ENCODE results near the gene ZP1.
"Not testable (repeated sequence)": the region's sequence is repeated elsewhere in the genome, so short reads cannot be mapped to it uniquely, and the experiment has no call there.

The ZP1 gene

DNA sequence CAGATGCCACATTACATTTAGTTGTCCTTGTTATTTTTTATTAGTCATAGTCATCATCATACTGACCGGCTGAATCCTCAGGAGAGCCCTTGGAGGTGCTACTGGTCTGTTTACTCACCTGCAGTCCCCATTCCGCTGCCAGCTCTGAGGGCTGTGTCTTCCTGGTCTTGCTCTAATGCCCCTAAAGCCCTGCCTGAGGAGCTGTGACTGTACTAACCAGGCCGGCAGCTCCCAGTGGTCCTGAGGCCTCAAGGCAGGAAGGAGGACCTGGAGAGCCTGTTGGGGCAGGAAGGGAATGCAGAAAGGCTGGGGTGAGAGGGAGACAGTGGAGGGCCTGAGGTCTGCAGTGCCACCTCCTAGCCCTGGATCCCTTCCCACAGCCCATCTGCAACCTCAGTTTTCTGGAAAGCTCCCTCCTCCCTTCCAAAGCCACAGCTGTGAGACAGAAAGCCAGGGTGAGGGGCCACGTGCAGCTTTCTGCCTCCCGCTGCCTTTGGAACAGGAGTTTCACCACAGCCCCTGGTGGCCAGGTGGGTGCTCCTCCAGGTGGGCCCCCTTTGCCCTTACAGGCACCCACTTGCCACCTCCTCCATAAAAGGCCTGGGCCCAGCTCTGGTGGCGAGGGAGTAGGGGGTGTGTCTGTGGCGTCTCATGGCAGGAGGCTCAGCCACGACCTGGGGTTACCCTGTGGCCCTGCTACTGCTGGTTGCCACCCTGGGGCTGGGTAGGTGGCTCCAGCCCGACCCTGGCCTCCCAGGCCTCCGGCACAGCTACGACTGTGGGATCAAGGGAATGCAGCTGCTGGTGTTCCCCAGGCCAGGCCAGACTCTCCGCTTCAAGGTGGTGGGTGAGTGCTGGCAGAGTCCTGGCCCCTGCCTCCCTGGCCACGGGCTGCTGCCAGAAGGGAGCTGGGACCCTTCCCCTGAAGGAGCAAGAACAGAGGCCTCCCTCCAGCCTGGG is at the start of gene ZP1:
ZP1 (plus strand) TSS at position 632 of the 960 bp plus-strand sequence; CDS start at position 652, 20 bp downstream.
- no peak for FAIRE-seq
- TF ChIP-seq, protein P1, sequence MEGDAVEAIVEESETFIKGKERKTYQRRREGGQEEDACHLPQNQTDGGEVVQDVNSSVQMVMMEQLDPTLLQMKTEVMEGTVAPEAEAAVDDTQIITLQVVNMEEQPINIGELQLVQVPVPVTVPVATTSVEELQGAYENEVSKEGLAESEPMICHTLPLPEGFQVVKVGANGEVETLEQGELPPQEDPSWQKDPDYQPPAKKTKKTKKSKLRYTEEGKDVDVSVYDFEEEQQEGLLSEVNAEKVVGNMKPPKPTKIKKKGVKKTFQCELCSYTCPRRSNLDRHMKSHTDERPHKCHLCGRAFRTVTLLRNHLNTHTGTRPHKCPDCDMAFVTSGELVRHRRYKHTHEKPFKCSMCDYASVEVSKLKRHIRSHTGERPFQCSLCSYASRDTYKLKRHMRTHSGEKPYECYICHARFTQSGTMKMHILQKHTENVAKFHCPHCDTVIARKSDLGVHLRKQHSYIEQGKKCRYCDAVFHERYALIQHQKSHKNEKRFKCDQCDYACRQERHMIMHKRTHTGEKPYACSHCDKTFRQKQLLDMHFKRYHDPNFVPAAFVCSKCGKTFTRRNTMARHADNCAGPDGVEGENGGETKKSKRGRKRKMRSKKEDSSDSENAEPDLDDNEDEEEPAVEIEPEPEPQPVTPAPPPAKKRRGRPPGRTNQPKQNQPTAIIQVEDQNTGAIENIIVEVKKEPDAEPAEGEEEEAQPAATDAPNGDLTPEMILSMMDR (IDR thresholded peaks at IDR 0.05; ENCODE audit: insufficient read depth, missing control alignments), result no peak
- DNase-seq (ENCODE audit: insufficient read length, low spot score), result no peak

DNA sequence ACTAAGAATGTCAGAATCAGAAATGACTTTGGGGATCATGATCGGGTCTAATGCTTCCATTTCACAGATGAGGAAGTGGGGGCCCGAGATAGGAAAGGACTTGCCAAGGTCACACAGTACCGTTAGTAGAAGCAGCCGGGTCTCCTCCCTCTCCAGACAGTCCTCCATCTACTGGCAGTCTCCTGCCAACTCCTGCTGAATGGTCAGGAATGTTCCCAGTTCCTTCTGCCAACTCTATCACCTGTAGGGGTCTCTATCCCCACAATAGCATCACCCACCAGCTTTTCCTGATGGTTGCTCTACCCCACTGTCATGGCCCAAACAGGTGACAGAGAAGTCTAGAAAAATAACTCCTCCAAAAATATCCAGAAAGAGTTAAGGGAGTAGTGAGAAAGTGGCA is 49.3 kb upstream of the ZP1 start:
- DNase-seq (ENCODE audit: insufficient read length, low spot score), result no peak
- TF ChIP-seq, protein P1 (IDR thresholded peaks at IDR 0.05; ENCODE audit: insufficient read depth, missing control alignments), result no peak
- no peak for FAIRE-seq

DNA sequence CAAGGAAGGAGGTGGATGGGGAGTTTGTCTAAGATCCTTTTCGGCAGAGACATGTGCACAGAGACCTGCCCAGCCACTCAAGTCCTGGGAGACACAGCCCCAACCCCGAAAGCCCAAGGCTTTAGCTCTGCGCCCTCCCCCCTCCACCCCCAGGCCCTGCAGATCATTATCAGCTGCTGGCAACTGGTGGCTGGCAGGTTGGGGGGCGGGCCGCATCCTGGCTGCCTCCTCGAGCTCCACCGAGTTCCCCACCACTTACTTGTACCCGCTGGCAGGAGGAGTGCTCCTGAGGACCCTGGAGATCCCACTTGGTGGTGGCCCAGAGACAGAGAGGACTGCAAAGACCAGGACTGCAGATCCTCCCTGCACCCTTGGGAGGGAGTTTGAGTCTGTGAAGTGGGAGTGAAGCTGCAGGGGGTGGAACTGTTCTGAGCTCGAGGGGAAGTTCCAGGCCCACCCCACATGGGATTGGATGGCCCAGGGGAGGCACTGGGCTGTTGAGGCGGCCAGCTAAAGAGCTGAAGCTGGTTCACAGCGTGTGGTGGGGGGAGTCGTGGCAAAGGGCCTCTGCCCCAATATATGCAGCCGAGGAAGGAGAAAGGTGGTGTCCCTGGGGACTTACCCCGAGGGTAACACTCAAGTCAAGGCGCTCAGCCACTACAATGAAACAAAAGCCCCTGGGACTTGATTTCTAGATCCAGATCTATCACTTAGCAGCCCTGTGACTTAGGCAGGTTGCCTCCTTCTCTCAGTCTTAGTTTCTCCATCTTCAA is 45.3 kb upstream of the ZP1 start:
- TF ChIP-seq, protein P1 (IDR thresholded peaks at IDR 0.05; ENCODE audit: insufficient read depth, missing control alignments), result no peak
- FAIRE-seq (no peak), DNase-seq (ENCODE audit: insufficient read length, low spot score) (no peak)

- DNase-seq (ENCODE audit: insufficient read length, low spot score); FAIRE-seq: not testable (repeated sequence)
Observed at GRCh38 chr11:60823745-60824306, 43.5 kb upstream of the ZP1 start.

DNA sequence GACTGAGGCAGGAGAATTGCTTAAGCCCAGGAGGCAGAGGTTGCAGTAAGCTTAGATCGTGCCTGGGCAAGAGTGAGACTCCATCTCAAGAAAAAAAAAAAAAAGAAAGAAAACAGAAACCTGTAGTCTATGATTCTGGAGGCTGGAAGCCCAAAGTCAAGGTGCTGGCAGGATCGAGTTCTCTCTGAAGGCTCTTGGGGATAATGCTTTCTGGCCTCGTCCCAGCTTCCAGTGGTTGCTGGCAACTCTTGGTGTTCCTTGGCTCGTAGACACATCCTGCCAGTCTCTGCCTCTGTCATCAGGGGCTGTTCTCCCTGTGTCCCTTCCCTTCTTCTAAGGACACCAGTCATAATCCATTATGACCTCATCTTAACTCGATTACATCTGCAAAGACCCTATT is 42.2 kb upstream of the ZP1 start:
- DNase-seq (ENCODE audit: insufficient read length, low spot score) (no peak), FAIRE-seq (no peak)
- TF ChIP-seq, protein P1 (IDR thresholded peaks at IDR 0.05; ENCODE audit: insufficient read depth, missing control alignments), result no peak

GRCh38 chr11:60825790-60826189 is 41.6 kb upstream of the ZP1 start:
- no peak for DNase-seq (ENCODE audit: insufficient read length, low spot score)
- TF ChIP-seq, protein P1 (IDR thresholded peaks at IDR 0.05; ENCODE audit: insufficient read depth, missing control alignments), result no peak
- no peak for FAIRE-seq

GRCh38 chr11:60830478-60831142 is 36.7 kb upstream of the ZP1 start:
- FAIRE-seq, result no peak
- TF ChIP-seq, protein P1 (IDR thresholded peaks at IDR 0.05; ENCODE audit: insufficient read depth, missing control alignments), result no peak
- no peak for DNase-seq (ENCODE audit: insufficient read length, low spot score)
